HepG2 (cell line): Measurements from ENCODE around the gene RASSF6. TPM values are rescaled to one million over a fixed set of nuclear protein-coding genes. Genes with fewer than 3 reads are reported as not detected.

Experiments
- ATAC-seq: fragments of 200-7000 bp; cut with Tn5 transposase; 3 replicates; pipeline ENCODE4 v1.9.1; 2020; ENCODE audit warnings: mild to moderate bottlenecking, moderate library complexity
- BruUV-seq: library from RNA; stranded (reverse); fragments of 400-500 nt; replicated peaks from 2 replicates; lab custom pipeline; 2021; lab: Mats Ljungman, UMichigan
- CTCF ChIA-PET: fragments of 300-600 bp; formaldehyde crosslinking; extraction: SDS; loops from one replicate; lab custom pipeline; 2021; ENCODE audit warnings: low total read pairs, inconsistent platforms, low intra/inter-chr PET ratio; lab: Yijun Ruan, JAX
- POLR2A ChIA-PET: fragments of 350-600 bp; sonication (Branson Sonifier 250); formaldehyde crosslinking; loops from one replicate; lab custom pipeline; 2020; ENCODE audit warnings: antibody characterized with exemption, inconsistent platforms; lab: Yijun Ruan, JAX
- DNase-seq: peaks from one replicate; pipeline ENCODE4 v3.0.0-alpha.2; 2015; ENCODE audit warnings: low spot score
- FAIRE-seq: peaks from 3 replicates; lab custom pipeline; 2011; peaks lifted over from hg19 to GRCh38; lab: Jason Lieb, UNC
- H2AFZ ChIP-seq: one replicate; pipeline ENCODE4 v1.6.1; 2011; ENCODE audit warnings: low read length, inconsistent platforms
- H3K27ac ChIP-seq: fragments of 300-600 bp; 3 replicates; pipeline ENCODE4 v1.8.0; 2011; ENCODE audit warnings: mixed run types, mild to moderate bottlenecking, mixed read lengths, low read length, inconsistent platforms; ENCODE audit not compliant: insufficient read depth; ENCODE audit errors: extremely low read length
- H3K27me3 ChIP-seq, 2 experiments: fragments of 200-600 bp in 1 of 2; 2 replicates in 1 of 2; 3 replicates in 1 of 2; pipeline versions ENCODE4 v1.6.0 to v1.8.0; 2011; ENCODE audit warnings: low read length in 2 of 2, mild to moderate bottlenecking in 2 of 2, moderate library complexity in 2 of 2, inconsistent platforms in 1 of 2; ENCODE audit not compliant: insufficient read depth in 2 of 2, control insufficient read depth in 1 of 2
- H3K36me3 ChIP-seq, 2 experiments: fragments of 200-600 bp in 1 of 2; replicated peaks in 1 of 2; 2 replicates in 1 of 2; 3 replicates in 1 of 2; pipeline versions ENCODE4 v1.5.1 to v1.8.0; 2011; ENCODE audit warnings: low read length in 2 of 2, inconsistent platforms in 1 of 2; ENCODE audit not compliant: insufficient read depth in 2 of 2, control insufficient read depth in 1 of 2
- H3K4me1 ChIP-seq: 2 replicates; pipeline ENCODE4 v1.5.1; 2012; ENCODE audit warnings: low read length, inconsistent platforms; ENCODE audit not compliant: insufficient read depth
- H3K4me2 ChIP-seq: 2 replicates; pipeline ENCODE4 v1.6.0; 2011; ENCODE audit warnings: low read depth, low read length, inconsistent platforms
- H3K4me3 ChIP-seq, 3 experiments: fragments of 200-600 bp in 1 of 3; sonication (generic), shearing (Covaris generic) in 1 of 3; replicated peaks in 1 of 3; 2 replicates each; pipeline ENCODE4 v1.5.1; 2011 to 2016; ENCODE audit warnings: low read length in 3 of 3, inconsistent platforms in 2 of 3, low read depth in 2 of 3, mild to moderate bottlenecking in 2 of 3, control low read depth in 1 of 3, mixed read lengths in 1 of 3; ENCODE audit not compliant: insufficient read depth in 1 of 3
- H3K79me2 ChIP-seq: one replicate; pipeline ENCODE4 v1.6.1; 2011; ENCODE audit warnings: low read length, inconsistent platforms; ENCODE audit not compliant: insufficient read depth
- H3K9ac ChIP-seq: 2 replicates; pipeline ENCODE4 v1.6.0; 2011; ENCODE audit warnings: mild to moderate bottlenecking, low read depth, low read length, inconsistent platforms; ENCODE audit not compliant: insufficient read depth
- H3K9me3 ChIP-seq: 2 replicates; pipeline ENCODE4 v1.5.1; 2012; ENCODE audit warnings: mild to moderate bottlenecking, low read length
- H4K20me1 ChIP-seq: 2 replicates; pipeline ENCODE4 v1.6.0; 2011; ENCODE audit warnings: inconsistent platforms, mild to moderate bottlenecking, low read length, moderate library complexity; ENCODE audit not compliant: insufficient read depth
- BCL6 ChIP-seq: IDR thresholded peaks from 2 replicates; pipeline ENCODE4 v1.6.1; 2016; ENCODE audit warnings: missing genetic modification reagents, missing compliant biosample characterization
- FOXA1 ChIP-seq, 2 experiments: fragments of 450-650 bp in 1 of 2; sonication (generic) in 1 of 2; formaldehyde crosslinking in 1 of 2; IDR thresholded peaks; 2 replicates each; pipeline versions ENCODE4 v1.4.0 to v1.6.1; 2016 to 2020; ENCODE audit warnings: missing genetic modification reagents in 1 of 2
- GATAD1 ChIP-seq: IDR thresholded peaks from 2 replicates; pipeline ENCODE4 v1.6.1; 2016; ENCODE audit warnings: missing genetic modification reagents, missing compliant biosample characterization
- MAFF ChIP-seq: IDR thresholded peaks from 2 replicates; pipeline ENCODE4 v1.6.1; 2011; ENCODE audit warnings: low read depth, low read length, improper control_type of control experiment
- POGZ ChIP-seq: sonication (generic); formaldehyde crosslinking; IDR thresholded peaks from 2 replicates; pipeline ENCODE4 v1.4.0; 2020; ENCODE audit warnings: mild to moderate bottlenecking, missing genetic modification reagents
- RXRB ChIP-seq: IDR thresholded peaks from 2 replicates; pipeline ENCODE4 v1.6.1; 2016; ENCODE audit warnings: borderline replicate concordance, missing genetic modification reagents, missing compliant biosample characterization
- SOX13 ChIP-seq, 3 experiments: fragments of 450-650 bp in 1 of 3; sonication (generic) in 1 of 3; formaldehyde crosslinking in 1 of 3; IDR thresholded peaks in 2 of 3; conservative IDR thresholded peaks in 1 of 3; 2 replicates each; pipeline versions ENCODE4 v1.5.0 to v1.6.1; 2016 to 2020; ENCODE audit warnings: antibody characterized with exemption in 1 of 3, mild to moderate bottlenecking in 1 of 3, missing compliant biosample characterization in 1 of 3, missing genetic modification reagents in 1 of 3, moderate library complexity in 1 of 3
- SP5 ChIP-seq: IDR thresholded peaks from 2 replicates; pipeline ENCODE4 v1.6.1; 2016; ENCODE audit warnings: low read depth, borderline replicate concordance
- STAT5B ChIP-seq: sonication (generic); formaldehyde crosslinking; IDR thresholded peaks from 2 replicates; pipeline ENCODE4 v1.4.0; 2020; ENCODE audit warnings: missing genetic modification reagents
- YY1 ChIP-seq: IDR thresholded peaks from 2 replicates; pipeline ENCODE4 v1.6.1; 2011; ENCODE audit warnings: low read length, low read depth, moderate library complexity, mild to moderate bottlenecking; ENCODE audit not compliant: insufficient read depth, insufficient replicate concordance
- ZNF225 ChIP-seq: sonication (generic); formaldehyde crosslinking; IDR thresholded peaks from 2 replicates; pipeline ENCODE4 v1.4.0; 2020; ENCODE audit warnings: mild to moderate bottlenecking, missing genetic modification reagents
- ZNF331 ChIP-seq: sonication (generic); formaldehyde crosslinking; IDR thresholded peaks from 2 replicates; pipeline ENCODE4 v1.4.0; 2020; ENCODE audit warnings: missing genetic modification reagents
- ZNF747 ChIP-seq: sonication (generic); formaldehyde crosslinking; IDR thresholded peaks from 2 replicates; pipeline ENCODE4 v1.8.1; 2023; ENCODE audit warnings: missing genetic modification reagents, mild to moderate bottlenecking, borderline replicate concordance
- WGBS: methylation state at CpG from one replicate; pipeline ENCODE4 v1.1.6; 2017; ENCODE audit warnings: low lambda C conversion rate; 5-methylcytosine and 5-hydroxymethylcytosine counted together
- in situ Hi-C: cut with HindIII; loops from 2 replicates; pipeline ENCODE4 v1.10.0; 2017; ENCODE audit warnings: low pct_unique_long_range_greater_than_20kb; ENCODE audit not compliant: extremely low pct_ligation_motif_present
- intact Hi-C: fragments of 100-400 bp; cut with micrococcal nuclease; formaldehyde crosslinking; loops from one replicate; pipeline ENCODE4 v1.10.0; 2022; ENCODE audit not compliant: unreplicated experiment
- polyA plus RNA-seq, 8 experiments: library from polyadenylated mRNA; depleted of rRNA in 3 of 8; stranded (reverse) in 7 of 8; unstranded in 1 of 8; fragments of >200 nt; fragmentation: Illumina TruSeq in 4 of 8; extraction: Trizol in 4 of 8; gene quantifications; 2 replicates each; pipeline versions ENCODE4 v1.2.1 to v1.2.3, GENCODE V29; 2011 to 2016; ENCODE audit warnings: low read depth in 4 of 8, missing spikeins in 1 of 8, mixed read lengths in 1 of 8; ENCODE audit not compliant: insufficient read depth in 1 of 8
- total RNA-seq, 5 experiments: library from RNA; depleted of rRNA; stranded (reverse); fragments of >200 nt; fragmentation: Illumina TruSeq; extraction: Trizol; gene quantifications; 2 replicates each; pipeline ENCODE4 v1.2.3, GENCODE V29; 2016; ENCODE audit warnings: low read depth in 1 of 5
- TF ChIP-seq, protein P1 (sequence below): sonication (generic); formaldehyde crosslinking; IDR thresholded peaks from 2 replicates; pipeline ENCODE4 v1.4.0; 2020; ENCODE audit warnings: missing genetic modification reagents, borderline replicate concordance
- TF ChIP-seq, protein P2 (sequence below): sonication (generic); formaldehyde crosslinking; IDR thresholded peaks from 2 replicates; pipeline ENCODE4 v1.5.0; 2020; ENCODE audit warnings: missing genetic modification reagents, mild to moderate bottlenecking, borderline replicate concordance
- TF ChIP-seq, protein P3 (sequence below): sonication (generic); formaldehyde crosslinking; conservative IDR thresholded peaks from 2 replicates; pipeline ENCODE4 v1.4.0; 2020; ENCODE audit warnings: mild to moderate bottlenecking, missing genetic modification reagents, moderate library complexity

Gene RASSF6
- total and polyA plus RNA-seq, 2 of the 13 experiments (the other 11 are each of a cell fraction or from before 2014, with no cell fraction given): 0.03 to 0.11 TPM

DNA sequence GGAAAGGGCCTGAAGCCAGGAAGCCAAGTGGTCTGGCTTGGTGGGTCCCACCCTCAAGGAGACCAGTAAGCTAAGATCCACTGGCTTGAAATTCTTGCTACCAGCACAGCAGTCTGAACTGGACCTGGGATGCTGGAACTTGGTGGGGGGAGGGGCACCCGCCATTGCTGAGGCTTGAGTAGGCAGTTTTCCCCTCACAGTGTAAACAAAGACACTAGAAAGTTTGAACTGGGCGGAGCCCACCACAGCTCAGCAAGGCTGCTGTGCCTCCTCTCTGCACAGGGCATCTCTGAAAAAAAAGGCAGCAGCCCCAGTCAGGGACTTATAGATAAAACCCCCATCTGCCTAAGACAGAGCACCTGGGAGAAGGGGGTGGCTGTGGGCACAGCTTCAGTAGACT lies 75.6 kb downstream of the RASSF6 start:
- BruUV-seq: no TSS peak
- peaks cover 19% of the 10 kb centered on the region for H3K4me1 ChIP-seq
- no peaks in the 10 kb centered on the region for H3K27me3 ChIP-seq
- no peaks in the 10 kb centered on the region for H3K79me2 ChIP-seq
- ChIA-PET POLR2A (interaction anchor here (1.2 kb wide), 1 partner anchor 9 kb away, joined by 3 read pairs; no protein-coding TSS in a partner anchor), CTCF (no interaction called here)
- H4K20me1 ChIP-seq: no peaks in the 10 kb centered on the region
- in situ Hi-C loops (no loop called here), intact Hi-C loops (no loop called here)
- WGBS: 0% methylated on average over 2 of the region's 2 CpGs
- H3K27ac ChIP-seq: no peak overlapping the region
- peak; percentile 34 for FAIRE-seq
- H3K4me2 ChIP-seq: no peak overlapping the region
- H3K9me3 ChIP-seq: no peaks in the 10 kb centered on the region
- DNase-seq: peak; percentile 41
- no peaks in the 10 kb centered on the region for H3K36me3 ChIP-seq
- H2AFZ ChIP-seq: no peak overlapping the region
- peak; percentile 87 for ATAC-seq
- H3K9ac ChIP-seq: no peak overlapping the region
- H3K4me3 ChIP-seq: no peak overlapping the region
- peak; percentile 60 for TF ChIP-seq YY1
- TF ChIP-seq ZNF225: no peak
- TF ChIP-seq, protein P1, sequence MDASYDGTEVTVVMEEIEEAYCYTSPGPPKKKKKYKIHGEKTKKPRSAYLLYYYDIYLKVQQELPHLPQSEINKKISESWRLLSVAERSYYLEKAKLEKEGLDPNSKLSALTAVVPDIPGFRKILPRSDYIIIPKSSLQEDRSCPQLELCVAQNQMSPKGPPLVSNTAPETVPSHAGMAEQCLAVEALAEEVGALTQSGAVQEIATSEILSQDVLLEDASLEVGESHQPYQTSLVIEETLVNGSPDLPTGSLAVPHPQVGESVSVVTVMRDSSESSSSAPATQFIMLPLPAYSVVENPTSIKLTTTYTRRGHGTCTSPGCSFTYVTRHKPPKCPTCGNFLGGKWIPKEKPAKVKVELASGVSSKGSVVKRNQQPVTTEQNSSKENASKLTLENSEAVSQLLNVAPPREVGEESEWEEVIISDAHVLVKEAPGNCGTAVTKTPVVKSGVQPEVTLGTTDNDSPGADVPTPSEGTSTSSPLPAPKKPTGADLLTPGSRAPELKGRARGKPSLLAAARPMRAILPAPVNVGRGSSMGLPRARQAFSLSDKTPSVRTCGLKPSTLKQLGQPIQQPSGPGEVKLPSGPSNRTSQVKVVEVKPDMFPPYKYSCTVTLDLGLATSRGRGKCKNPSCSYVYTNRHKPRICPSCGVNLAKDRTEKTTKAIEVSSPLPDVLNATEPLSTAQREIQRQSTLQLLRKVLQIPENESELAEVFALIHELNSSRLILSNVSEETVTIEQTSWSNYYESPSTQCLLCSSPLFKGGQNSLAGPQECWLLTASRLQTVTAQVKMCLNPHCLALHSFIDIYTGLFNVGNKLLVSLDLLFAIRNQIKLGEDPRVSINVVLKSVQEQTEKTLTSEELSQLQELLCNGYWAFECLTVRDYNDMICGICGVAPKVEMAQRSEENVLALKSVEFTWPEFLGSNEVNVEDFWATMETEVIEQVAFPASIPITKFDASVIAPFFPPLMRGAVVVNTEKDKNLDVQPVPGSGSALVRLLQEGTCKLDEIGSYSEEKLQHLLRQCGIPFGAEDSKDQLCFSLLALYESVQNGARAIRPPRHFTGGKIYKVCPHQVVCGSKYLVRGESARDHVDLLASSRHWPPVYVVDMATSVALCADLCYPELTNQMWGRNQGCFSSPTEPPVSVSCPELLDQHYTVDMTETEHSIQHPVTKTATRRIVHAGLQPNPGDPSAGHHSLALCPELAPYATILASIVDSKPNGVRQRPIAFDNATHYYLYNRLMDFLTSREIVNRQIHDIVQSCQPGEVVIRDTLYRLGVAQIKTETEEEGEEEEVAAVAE (CRISPR knock-in tag): no peak
- peak; percentile 74 for TF ChIP-seq BCL6
- TF ChIP-seq POGZ: 0 out of 2 replicates have a peak, but pooled peaks have one; percentile 30
- TF ChIP-seq RXRB (CRISPR knock-in tag): no peak
- TF ChIP-seq SOX13 (IDR thresholded peaks at IDR 0.05): no peak
- TF ChIP-seq SOX13 (CRISPR knock-in tag; conservative IDR thresholded peaks at IDR 0.05 in 1 of 2, IDR thresholded peaks at IDR 0.05 in 1 of 2): peak in 1 of 2 experiments; percentile 26; a peak in 1 of 4 replicates
- 0 out of 2 replicates have a peak, but pooled peaks have one; percentile 21 for TF ChIP-seq ZNF331 (CRISPR knock-in tag)
- peak; percentile 70; the same call in 1 of the 2 replicates for TF ChIP-seq SP5 (CRISPR knock-in tag)
- TF ChIP-seq GATAD1 (CRISPR knock-in tag): no peak
- peak; percentile 6; the same call in 1 of the 2 replicates for TF ChIP-seq MAFF
- TF ChIP-seq, protein P2, sequence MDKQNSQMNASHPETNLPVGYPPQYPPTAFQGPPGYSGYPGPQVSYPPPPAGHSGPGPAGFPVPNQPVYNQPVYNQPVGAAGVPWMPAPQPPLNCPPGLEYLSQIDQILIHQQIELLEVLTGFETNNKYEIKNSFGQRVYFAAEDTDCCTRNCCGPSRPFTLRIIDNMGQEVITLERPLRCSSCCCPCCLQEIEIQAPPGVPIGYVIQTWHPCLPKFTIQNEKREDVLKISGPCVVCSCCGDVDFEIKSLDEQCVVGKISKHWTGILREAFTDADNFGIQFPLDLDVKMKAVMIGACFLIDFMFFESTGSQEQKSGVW (CRISPR knock-in tag): no peak
- TF ChIP-seq STAT5B (CRISPR knock-in tag): no peak
- TF ChIP-seq, protein P3, sequence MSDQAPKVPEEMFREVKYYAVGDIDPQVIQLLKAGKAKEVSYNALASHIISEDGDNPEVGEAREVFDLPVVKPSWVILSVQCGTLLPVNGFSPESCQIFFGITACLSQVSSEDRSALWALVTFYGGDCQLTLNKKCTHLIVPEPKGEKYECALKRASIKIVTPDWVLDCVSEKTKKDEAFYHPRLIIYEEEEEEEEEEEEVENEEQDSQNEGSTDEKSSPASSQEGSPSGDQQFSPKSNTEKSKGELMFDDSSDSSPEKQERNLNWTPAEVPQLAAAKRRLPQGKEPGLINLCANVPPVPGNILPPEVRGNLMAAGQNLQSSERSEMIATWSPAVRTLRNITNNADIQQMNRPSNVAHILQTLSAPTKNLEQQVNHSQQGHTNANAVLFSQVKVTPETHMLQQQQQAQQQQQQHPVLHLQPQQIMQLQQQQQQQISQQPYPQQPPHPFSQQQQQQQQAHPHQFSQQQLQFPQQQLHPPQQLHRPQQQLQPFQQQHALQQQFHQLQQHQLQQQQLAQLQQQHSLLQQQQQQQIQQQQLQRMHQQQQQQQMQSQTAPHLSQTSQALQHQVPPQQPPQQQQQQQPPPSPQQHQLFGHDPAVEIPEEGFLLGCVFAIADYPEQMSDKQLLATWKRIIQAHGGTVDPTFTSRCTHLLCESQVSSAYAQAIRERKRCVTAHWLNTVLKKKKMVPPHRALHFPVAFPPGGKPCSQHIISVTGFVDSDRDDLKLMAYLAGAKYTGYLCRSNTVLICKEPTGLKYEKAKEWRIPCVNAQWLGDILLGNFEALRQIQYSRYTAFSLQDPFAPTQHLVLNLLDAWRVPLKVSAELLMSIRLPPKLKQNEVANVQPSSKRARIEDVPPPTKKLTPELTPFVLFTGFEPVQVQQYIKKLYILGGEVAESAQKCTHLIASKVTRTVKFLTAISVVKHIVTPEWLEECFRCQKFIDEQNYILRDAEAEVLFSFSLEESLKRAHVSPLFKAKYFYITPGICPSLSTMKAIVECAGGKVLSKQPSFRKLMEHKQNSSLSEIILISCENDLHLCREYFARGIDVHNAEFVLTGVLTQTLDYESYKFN (CRISPR knock-in tag): 0 out of 2 replicates have a peak, but pooled peaks have one; percentile 24
- TF ChIP-seq ZNF747 (CRISPR knock-in tag): no peak
- no peak for TF ChIP-seq FOXA1 (IDR thresholded peaks at IDR 0.05)
- peak; percentile 78 for TF ChIP-seq FOXA1 (CRISPR knock-in tag; IDR thresholded peaks at IDR 0.05)
